HEK293T (cell line): ENCODE measurements around the gene HECA.
"Not testable (repeated sequence)": the region's sequence is repeated elsewhere in the genome, so short reads cannot be mapped to it uniquely, and the experiment has no call there.

Experiments
- FOXA1 ChIP-seq: fragments of 450-650 bp; IDR thresholded peaks from 2 replicates; pipeline ENCODE4 v1.6.1; 2016; ENCODE audit warnings: mild to moderate bottlenecking
- NFRKB ChIP-seq: fragments of 450-650 bp; IDR thresholded peaks from 2 replicates; pipeline ENCODE4 v1.6.1; 2016; ENCODE audit warnings: mild to moderate bottlenecking, moderate library complexity

GRCh38 chr6:139122823-139123222 is 12.1 kb upstream of the HECA start:
- not testable (repeated sequence) for TF ChIP-seq NFRKB, FOXA1
